Naive thymus-derived CD4-positive, alpha-beta T cell (primary cell): ENCODE results near the gene CCT5. TPM values are rescaled to one million over a fixed set of nuclear protein-coding genes. Genes with fewer than 3 reads are reported as not detected.

ENCODE experiments used
- ATAC-seq: fragments of 150-1000 bp; cut with Tn5 transposase; 2 replicates; pipeline ENCODE4 v1.10.0; 2021; ENCODE audit warnings: mild to moderate bottlenecking, moderate library complexity
- CTCF ChIA-PET: fragments of 350-600 bp; sonication (Branson Sonifier 250); formaldehyde crosslinking; loops from one replicate; lab custom pipeline; 2021; ENCODE audit warnings: antibody characterized with exemption; lab: Charles Lee
- POLR2A ChIA-PET: fragments of 350-600 bp; sonication (Branson Sonifier 250); formaldehyde crosslinking; loops from one replicate; lab custom pipeline; 2021; ENCODE audit warnings: antibody characterized with exemption, inconsistent platforms; lab: Charles Lee
- DNase-seq, 9 donors: peaks; one replicate each; pipeline versions ENCODE4 v3.0.0 to v3.0.0-alpha.2; 2020 to 2022; ENCODE audit warnings: mixed read lengths in 1 of 9
- H3K27ac ChIP-seq: one replicate; pipeline ENCODE4 v1.7.0; 2013; ENCODE audit warnings: mild to moderate bottlenecking, low read depth, low read length, moderate library complexity
- H3K27me3 ChIP-seq, 2 donors: one replicate each; pipeline ENCODE4 v1.7.0; 2013; ENCODE audit warnings: low read length in 2 of 2, mild to moderate bottlenecking in 2 of 2, moderate library complexity in 2 of 2; ENCODE audit not compliant: control insufficient read depth in 2 of 2, insufficient read depth in 2 of 2
- H3K36me3 ChIP-seq, 3 experiments: 1 replicate in 2 of 3; 2 replicates in 1 of 3; pipeline ENCODE4 v1.7.0; 2013; ENCODE audit warnings: low read length in 3 of 3, mild to moderate bottlenecking in 3 of 3, moderate library complexity in 1 of 3; ENCODE audit not compliant: insufficient read depth in 3 of 3, control insufficient read depth in 2 of 3
- H3K4me1 ChIP-seq, 2 donors: one replicate each; pipeline ENCODE4 v1.7.0; 2013; ENCODE audit warnings: low read length in 2 of 2, mild to moderate bottlenecking in 2 of 2, moderate library complexity in 1 of 2; ENCODE audit not compliant: control insufficient read depth in 2 of 2, insufficient read depth in 2 of 2
- H3K4me3 ChIP-seq: 2 replicates; pipeline ENCODE4 v1.7.0; 2013; ENCODE audit warnings: mild to moderate bottlenecking, low read length
- H3K9me3 ChIP-seq, 3 experiments: 1 replicate in 2 of 3; 2 replicates in 1 of 3; pipeline ENCODE4 v1.7.0; 2013; ENCODE audit warnings: low read length in 3 of 3; ENCODE audit not compliant: control insufficient read depth in 2 of 3
- H3K27ac Mint-ChIP-seq, 9 donors: one replicate each; pipeline ENCODE4 v1.8.0; 2020 to 2022; ENCODE audit warnings: mixed read lengths in 9 of 9, mild to moderate bottlenecking in 8 of 9, moderate library complexity in 5 of 9, inconsistent platforms in 2 of 9
- H3K27me3 Mint-ChIP-seq, 5 donors: one replicate each; pipeline ENCODE4 v1.8.0; 2021 to 2022; ENCODE audit warnings: mixed read lengths in 5 of 5, mild to moderate bottlenecking in 1 of 5
- H3K36me3 Mint-ChIP-seq, 5 donors: one replicate each; pipeline ENCODE4 v1.8.0; 2020 to 2022; ENCODE audit warnings: mixed read lengths in 5 of 5, mild to moderate bottlenecking in 3 of 5, inconsistent platforms in 1 of 5
- H3K4me1 Mint-ChIP-seq, 7 donors: one replicate each; pipeline ENCODE4 v1.8.0; 2020 to 2022; ENCODE audit warnings: mixed read lengths in 7 of 7, mild to moderate bottlenecking in 3 of 7, inconsistent platforms in 1 of 7
- H3K4me3 Mint-ChIP-seq, 10 donors: one replicate each; pipeline ENCODE4 v1.8.0; 2020 to 2022; ENCODE audit warnings: mild to moderate bottlenecking in 10 of 10, mixed read lengths in 10 of 10, moderate library complexity in 6 of 10, inconsistent platforms in 2 of 10
- H3K9me3 Mint-ChIP-seq, 11 donors: one replicate each; pipeline ENCODE4 v1.8.0; 2020 to 2022; ENCODE audit warnings: mixed read lengths in 11 of 11, mild to moderate bottlenecking in 4 of 11, inconsistent platforms in 1 of 11, moderate library complexity in 1 of 11
- intact Hi-C, 2 donors: fragments of 100-400 bp; cut with micrococcal nuclease; formaldehyde crosslinking; loops; one replicate each; pipeline ENCODE4 v1.15.1; 2023
- polyA plus RNA-seq, 2 donors: library from polyadenylated mRNA; unstranded; fragments of 300-500 nt; fragmentation: Illumina TruSeq; gene quantifications; one replicate each; pipeline ENCODE4 v1.2.3, GENCODE V29; 2021
- total RNA-seq, 6 experiments: library from RNA in 5 of 6; stranded (reverse) in 5 of 6; gene quantifications; 1 replicate in 5 of 6; 2 replicates in 1 of 6; pipeline ENCODE4 v1.2.3 and lab custom pipeline; 2021 to 2026

The CCT5 gene
- total and polyA plus RNA-seq, 7 experiments from 2014 or later: 58.0 to 265 (median 90.8) TPM

DNA sequence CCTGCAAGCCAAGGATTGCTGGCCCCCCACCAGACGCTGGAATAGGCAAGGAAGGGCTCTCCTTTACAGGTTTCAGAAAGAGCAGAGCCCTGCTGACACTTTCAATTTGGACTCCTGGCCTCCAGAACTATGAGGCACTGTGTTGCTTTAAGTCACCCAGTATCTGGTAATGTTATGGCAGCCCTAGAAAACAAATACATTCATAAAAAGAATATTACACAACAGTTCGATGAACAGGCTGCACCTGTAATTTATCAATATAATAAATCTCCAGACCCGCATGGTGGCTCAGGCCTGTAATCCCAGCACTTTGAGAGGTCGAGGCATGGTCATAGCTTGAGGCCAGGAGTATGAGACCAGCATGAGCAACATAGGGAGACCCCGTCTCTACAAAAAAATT is 50.2 kb downstream of the CCT5 start:
- H3K36me3 Mint-ChIP-seq: no peaks in the 10 kb centered on the region
- no peak for ATAC-seq
- ChIA-PET POLR2A (no interaction called here), CTCF (no interaction called here)
- no peaks in the 10 kb centered on the region for H3K36me3 ChIP-seq
- no peak overlapping the region for H3K4me3 ChIP-seq
- no peaks in the 10 kb centered on the region for H3K27me3 ChIP-seq
- peaks cover 4 to 11% (median 10%) of the 10 kb centered on the region in 5 donors for H3K27me3 Mint-ChIP-seq
- intact Hi-C loops: no loop called here
- H3K4me1 Mint-ChIP-seq: no peaks in the 10 kb centered on the region
- no peak for DNase-seq
- H3K9me3 ChIP-seq: no peaks in the 10 kb centered on the region
- H3K9me3 Mint-ChIP-seq: peaks cover 0 to 2% (median 0%) of the 10 kb centered on the region in 11 donors
- H3K27ac Mint-ChIP-seq: no peak overlapping the region
- H3K27ac ChIP-seq: no peak overlapping the region
- no peaks in the 10 kb centered on the region for H3K4me1 ChIP-seq
- H3K4me3 Mint-ChIP-seq: no peak overlapping the region

DNA sequence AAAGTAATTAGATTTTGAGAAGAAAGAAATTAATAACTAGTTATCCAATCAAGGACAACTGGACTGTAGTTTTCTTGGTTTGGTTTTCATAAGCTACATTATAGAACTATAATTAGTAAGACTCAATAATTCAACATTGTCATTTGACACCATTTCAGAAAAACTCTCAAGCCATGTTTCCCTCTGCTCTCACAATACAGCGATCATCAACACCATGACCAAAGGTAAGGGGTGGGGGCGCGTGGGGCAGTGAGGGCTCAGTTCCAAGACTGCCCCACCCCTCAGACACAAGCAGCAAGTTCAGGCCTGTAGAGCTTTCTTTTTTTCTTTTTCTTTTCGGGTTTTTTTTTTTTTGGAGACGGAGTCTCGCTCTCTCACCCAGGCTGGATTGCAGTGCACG is 51.2 kb downstream of the CCT5 start:
- no peak overlapping the region for H3K27ac Mint-ChIP-seq
- H3K4me3 ChIP-seq: no peak overlapping the region
- H3K27ac ChIP-seq: no peak overlapping the region
- no peaks in the 10 kb centered on the region for H3K36me3 ChIP-seq
- DNase-seq (no peak), ATAC-seq (no peak)
- H3K27me3 Mint-ChIP-seq: peaks cover 10 to 19% (median 12%) of the 10 kb centered on the region in 5 donors
- H3K4me1 ChIP-seq: no peaks in the 10 kb centered on the region
- peaks cover 0 to 2% (median 0%) of the 10 kb centered on the region in 11 donors for H3K9me3 Mint-ChIP-seq
- peaks cover 0 to 2% (median 0%) of the 10 kb centered on the region in 5 donors for H3K36me3 Mint-ChIP-seq
- H3K4me1 Mint-ChIP-seq: no peaks in the 10 kb centered on the region
- CTCF ChIA-PET: no interaction called here
- intact Hi-C loops: no loop called here
- H3K27me3 ChIP-seq: no peaks in the 10 kb centered on the region
- no peak overlapping the region for H3K4me3 Mint-ChIP-seq
- POLR2A ChIA-PET: no interaction called here
- H3K9me3 ChIP-seq: no peaks in the 10 kb centered on the region

DNA sequence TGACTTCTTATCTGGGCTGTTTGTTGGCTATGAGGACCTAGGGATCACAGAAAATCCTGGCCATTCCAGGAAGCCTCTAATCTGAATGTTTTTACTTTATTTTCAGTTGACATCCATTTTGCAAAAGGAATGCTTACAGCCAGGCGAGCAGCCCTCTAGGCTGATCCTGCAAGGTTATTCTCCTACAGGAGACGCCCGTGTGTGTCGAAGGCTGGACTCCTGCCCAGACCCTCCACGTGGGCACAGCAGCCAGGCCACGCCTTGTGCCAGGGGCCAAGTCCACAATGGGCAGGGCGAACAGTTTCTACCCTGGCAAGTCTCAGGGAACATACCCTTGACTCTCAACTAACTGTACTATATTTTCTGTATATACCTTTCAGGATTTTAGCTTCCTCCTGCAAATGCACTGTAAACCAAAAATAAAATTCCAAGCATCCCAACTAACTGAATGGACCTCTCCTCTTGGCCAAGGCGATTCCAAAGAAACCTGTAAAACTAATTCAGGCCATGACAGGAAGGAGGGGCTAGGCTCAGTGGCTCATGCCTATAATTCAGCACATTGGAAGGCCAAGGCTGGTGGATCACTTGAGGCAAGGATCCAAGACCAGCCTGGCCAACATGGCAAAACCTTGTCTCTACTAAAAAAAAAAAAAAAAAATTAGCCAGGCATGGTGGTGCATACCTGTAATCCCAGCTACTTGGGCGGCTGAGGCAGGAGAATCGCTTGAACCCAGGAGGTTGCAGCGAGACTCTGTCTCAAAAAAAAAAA is 51.9 kb downstream of the CCT5 start:
- H3K4me3 Mint-ChIP-seq: no peak overlapping the region

DNA sequence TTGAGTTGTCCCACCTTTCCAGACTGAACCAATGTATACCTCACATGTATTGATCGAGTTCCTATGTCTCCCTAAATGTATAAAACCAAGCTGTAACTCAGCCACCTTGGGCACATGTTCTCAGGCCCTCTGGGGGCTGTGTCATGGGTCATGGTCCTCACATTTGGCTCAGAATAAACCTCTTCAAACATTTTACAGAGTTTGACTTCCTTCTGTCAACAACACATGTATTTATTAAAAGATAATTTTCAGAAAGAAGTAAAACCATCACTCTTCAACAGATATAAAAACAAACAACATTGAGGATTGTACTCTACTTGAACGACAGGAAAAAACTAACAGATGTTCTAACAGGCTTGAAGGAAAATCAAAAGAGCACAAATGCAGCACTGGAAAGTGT is 53.1 kb downstream of the CCT5 start:
- H3K4me1 ChIP-seq: no peaks in the 10 kb centered on the region
- no peak overlapping the region for H3K27ac ChIP-seq
- Mint-ChIP-seq H3K4me1 (peaks cover 5 to 8% (median 6%) of the 10 kb centered on the region in 7 donors), H3K36me3 (peaks cover 0 to 2% (median 0%) of the 10 kb centered on the region in 5 donors), H3K27me3 (peaks cover 8 to 35% (median 15%) of the 10 kb centered on the region in 5 donors), H3K4me3 (no peak overlapping the region), H3K27ac (no peak overlapping the region), H3K9me3 (peaks cover 0 to 2% (median 0%) of the 10 kb centered on the region in 11 donors)
- ChIA-PET CTCF (interaction anchor here (1.8 kb wide), 1 partner anchor 325 kb away, joined by 4 read pairs; no protein-coding TSS in a partner anchor), POLR2A (no interaction called here)
- no peak for DNase-seq
- intact Hi-C loops: no loop called here
- ATAC-seq: no peak
- no peaks in the 10 kb centered on the region for H3K36me3 ChIP-seq
- no peak overlapping the region for H3K4me3 ChIP-seq
- H3K9me3 ChIP-seq: no peaks in the 10 kb centered on the region
- H3K27me3 ChIP-seq: no peaks in the 10 kb centered on the region

More for the DNA sequence above, 51.9 kb downstream of the CCT5 start:
- CTCF ChIA-PET: interaction anchor here (1.8 kb wide), 1 partner anchor 326 kb away, joined by 4 read pairs; no protein-coding TSS in a partner anchor
- intact Hi-C loops: no loop called here
- Histone ChIP-seq H3K36me3 (no peaks in the 10 kb centered on the region), H3K4me3 (no peak overlapping the region), H3K27me3 (no peaks in the 10 kb centered on the region), H3K9me3 (no peaks in the 10 kb centered on the region), H3K27ac (no peak overlapping the region), H3K4me1 (no peaks in the 10 kb centered on the region)
- H3K27me3 Mint-ChIP-seq: peaks cover 8 to 27% (median 11%) of the 10 kb centered on the region in 5 donors
- peaks cover 0 to 3% (median 2%) of the 10 kb centered on the region in 7 donors for H3K4me1 Mint-ChIP-seq
- DNase-seq (no peak), ATAC-seq (no peak)
- no peak overlapping the region for H3K27ac Mint-ChIP-seq
- H3K36me3 Mint-ChIP-seq: peaks cover 0 to 2% (median 0%) of the 10 kb centered on the region in 5 donors
- peaks cover 0 to 2% (median 0%) of the 10 kb centered on the region in 11 donors for H3K9me3 Mint-ChIP-seq
- POLR2A ChIA-PET: no interaction called here

DNA sequence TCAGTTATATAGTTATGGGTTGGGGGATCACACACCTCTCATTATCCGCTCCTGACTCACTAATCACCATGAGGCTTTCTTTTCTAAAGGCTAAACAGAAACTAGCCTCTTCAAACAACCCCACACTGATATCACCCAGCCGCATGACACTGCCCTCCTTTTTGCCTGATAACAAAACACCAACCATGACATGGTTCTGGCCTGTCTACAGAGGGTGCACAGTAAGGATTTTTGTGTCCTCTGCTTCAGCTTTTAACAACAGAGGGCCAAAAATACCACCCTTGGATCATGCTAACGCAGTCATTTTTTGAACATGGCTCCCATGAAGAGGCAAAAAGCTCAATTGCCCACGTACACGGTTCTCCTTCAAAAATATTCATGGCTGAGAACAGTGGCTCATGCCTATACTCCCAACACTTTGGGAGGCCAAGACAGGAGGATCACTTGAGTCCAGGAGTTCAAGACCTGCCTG is 53.7 kb downstream of the CCT5 start:
- peaks cover 11 to 36% (median 19%) of the 10 kb centered on the region in 5 donors for H3K27me3 Mint-ChIP-seq
- DNase-seq: no peak
- no peak overlapping the region for H3K27ac Mint-ChIP-seq
- no peak overlapping the region for H3K27ac ChIP-seq
- no peak overlapping the region for H3K4me3 ChIP-seq
- no peaks in the 10 kb centered on the region for H3K36me3 ChIP-seq
- no peak overlapping the region for H3K4me3 Mint-ChIP-seq
- H3K4me1 ChIP-seq: no peaks in the 10 kb centered on the region
- H3K4me1 Mint-ChIP-seq: peaks cover 5 to 10% (median 7%) of the 10 kb centered on the region in 7 donors
- ATAC-seq: no peak
- H3K9me3 Mint-ChIP-seq: peaks cover 0 to 2% (median 0%) of the 10 kb centered on the region in 11 donors
- H3K36me3 Mint-ChIP-seq: peaks cover 0 to 2% (median 0%) of the 10 kb centered on the region in 5 donors
- no peaks in the 10 kb centered on the region for H3K9me3 ChIP-seq
- H3K27me3 ChIP-seq: peaks cover 0 to under 1% of the 10 kb centered on the region in 2 donors
- ChIA-PET CTCF (interaction anchor here (1.8 kb wide), 1 partner anchor 324 kb away, joined by 4 read pairs; no protein-coding TSS in a partner anchor), POLR2A (no interaction called here)
- intact Hi-C loops: no loop called here

DNA sequence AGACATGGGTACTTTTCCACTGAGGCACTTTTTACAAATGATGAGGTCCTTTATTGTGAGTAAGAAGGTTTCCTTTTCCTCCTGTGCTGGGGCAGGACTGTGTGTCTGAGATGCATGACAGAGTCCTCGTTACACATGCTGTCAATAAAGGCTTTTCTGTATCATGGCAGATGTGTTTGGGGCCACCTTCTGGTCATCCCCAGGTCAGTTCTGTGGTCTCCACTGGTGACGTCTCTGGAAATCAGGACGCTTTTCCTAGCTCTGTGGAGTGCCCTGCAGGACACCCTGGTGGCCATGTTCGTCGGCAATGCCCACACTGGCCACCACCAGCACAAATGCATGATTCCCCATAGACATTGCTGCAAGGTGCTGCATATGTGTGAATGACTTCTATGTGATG is 54.9 kb downstream of the CCT5 start:
- Mint-ChIP-seq H3K4me3 (no peak overlapping the region), H3K27ac (no peak overlapping the region), H3K36me3 (peaks cover 0 to 2% (median 0%) of the 10 kb centered on the region in 5 donors), H3K9me3 (no peaks in the 10 kb centered on the region), H3K4me1 (peaks cover 5 to 11% (median 7%) of the 10 kb centered on the region in 7 donors), H3K27me3 (peaks cover 12 to 41% (median 24%) of the 10 kb centered on the region in 5 donors)
- ATAC-seq (no peak), DNase-seq (no peak)
- peaks cover 0 to 3% of the 10 kb centered on the region in 2 donors for H3K27me3 ChIP-seq
- H3K27ac ChIP-seq: no peak overlapping the region
- H3K36me3 ChIP-seq: no peaks in the 10 kb centered on the region
- no peaks in the 10 kb centered on the region for H3K4me1 ChIP-seq
- intact Hi-C loops: loop anchor here in 1 of 2 donors (5.0 kb wide), 2 partner anchors 47 to 137 kb away; partner anchors contain the start of genes MARCHF6 and ROPN1L
- no peaks in the 10 kb centered on the region for H3K9me3 ChIP-seq
- CTCF ChIA-PET: no interaction called here
- no peak overlapping the region for H3K4me3 ChIP-seq
- POLR2A ChIA-PET: no interaction called here
